Small intestine (tissue), 7 donors: ENCODE results near the gene IFNK. TPM values are rescaled to one million over a fixed set of nuclear protein-coding genes. Genes with fewer than 3 reads are reported as not detected.
A peak's percentile ranks its signal among the peaks of the same experiment; 100 is the strongest.

Experiments
- DNase-seq, 2 donors: peaks; one replicate each; pipeline versions ENCODE4 v3.0.0 to v3.0.0-alpha.2; 2013
- FAIRE-seq: peaks from 2 replicates; lab custom pipeline; 2012; peaks lifted over from hg19 to GRCh38; lab: Jason Lieb, UNC
- H3K27ac ChIP-seq, 3 donors: one replicate each; pipeline ENCODE4 v1.5.1; 2013; ENCODE audit warnings: low read length in 2 of 3, mild to moderate bottlenecking in 2 of 3, control low read depth in 1 of 3, inconsistent platforms in 1 of 3, low read depth in 1 of 3, moderate library complexity in 1 of 3
- H3K27me3 ChIP-seq, 3 donors: one replicate each; pipeline ENCODE4 v1.6.1; 2013; ENCODE audit warnings: low read length in 3 of 3, inconsistent platforms in 1 of 3; ENCODE audit not compliant: control insufficient read depth in 3 of 3, insufficient read depth in 3 of 3
- H3K36me3 ChIP-seq, 3 donors: one replicate each; pipeline ENCODE4 v1.6.1; 2013; ENCODE audit warnings: low read length in 3 of 3, inconsistent platforms in 1 of 3, low read depth in 1 of 3, mild to moderate bottlenecking in 1 of 3, moderate library complexity in 1 of 3; ENCODE audit not compliant: control insufficient read depth in 3 of 3, insufficient read depth in 2 of 3
- H3K4me1 ChIP-seq, 3 donors: one replicate each; pipeline ENCODE4 v1.6.1; 2013; ENCODE audit warnings: low read length in 2 of 3, inconsistent platforms in 1 of 3, low read depth in 1 of 3, mild to moderate bottlenecking in 1 of 3, moderate library complexity in 1 of 3; ENCODE audit not compliant: control insufficient read depth in 3 of 3, insufficient read depth in 2 of 3
- H3K4me3 ChIP-seq, 3 donors: one replicate each; pipeline ENCODE4 v1.5.1; 2013; ENCODE audit warnings: low read length in 3 of 3, control low read depth in 1 of 3, inconsistent platforms in 1 of 3, low read depth in 1 of 3, mild to moderate bottlenecking in 1 of 3, moderate library complexity in 1 of 3
- H3K9me3 ChIP-seq, 2 donors: one replicate each; pipeline ENCODE4 v1.6.1; 2013; ENCODE audit warnings: low read depth in 1 of 2, low read length in 1 of 2; ENCODE audit not compliant: control insufficient read depth in 2 of 2, insufficient read depth in 1 of 2
- WGBS, 3 donors: extraction: QIAGEN DNeasy Blood & Tissue Kit; methylation state at CpG; one replicate each; pipeline ENCODE4 v1.1.7; 2013; 5-methylcytosine and 5-hydroxymethylcytosine counted together
- polyA plus RNA-seq, 4 donors: library from polyadenylated mRNA; stranded (reverse) in 3 of 4; unstranded in 1 of 4; fragments of 200-250 nt in 3 of 4; fragments of 120-200 nt in 1 of 4; gene quantifications; one replicate each; pipeline versions ENCODE4 v1.2.1 to v1.2.3, GENCODE V29; 2013
- donor health status: healthy with polysubstance abuse.
- donor health status: control.
- donor health status: control.
- donor health status: Bipolar disorder and iron deficiency.
- donor health status: healthy.

The IFNK gene
- polyA plus RNA-seq, 4 donors, result 0.07 TPM; not detected in 3

GRCh38 chr9:27529316-27530278, 5.5 kb downstream of the IFNK start, which contains the start of gene MOB3B:
Gene MOB3B (minus strand): TSS chr9:27529814. CDS start chr9:27455550, 74,264 bp downstream.
- Histone ChIP-seq H3K27ac (peak within 1 kb of the TSS; percentile 86 to 96 (median 94)), H3K36me3 (peaks cover 0 to 2% (median 0%) of the 10 kb centered on the region in 3 donors), H3K4me1 (peaks cover under 1 to 8% (median 2%) of the 10 kb centered on the region in 3 donors), H3K9me3 (no peaks in the 10 kb centered on the region), H3K27me3 (no peaks in the 10 kb centered on the region), H3K4me3 (peak within 1 kb of the TSS; percentile 75 to 89 (median 82))
- FAIRE-seq, result no peak
- DNase-seq, result peak; percentile 74 to 92
- 3 to 5% (median 3%) methylated on average over 47 to 74 of the region's 74 CpGs for WGBS, 3 donors

- H3K9me3 ChIP-seq, result no peaks in the 10 kb centered on the region
- peak overlapping the region in 1 of 3 donors; percentile 27 for H3K27ac ChIP-seq
- DNase-seq (no peak), FAIRE-seq (no peak)
- H3K4me1 ChIP-seq, result peaks cover 2 to 14% (median 5%) of the 10 kb centered on the region in 3 donors
- no peaks in the 10 kb centered on the region for H3K27me3 ChIP-seq
- peaks cover 0 to 6% (median 0%) of the 10 kb centered on the region in 3 donors for H3K36me3 ChIP-seq
- no peak overlapping the region for H3K4me3 ChIP-seq
- 61 to 72% (median 67%) methylated on average over 4 of the region's 4 CpGs for WGBS, 3 donors
Observed at GRCh38 chr9:27530915-27531755, 7.0 kb downstream of the IFNK start.

GRCh38 chr9:27532046-27532445, 8.0 kb downstream of the IFNK start:
- WGBS, 3 donors, result 19 to 43% (median 35%) methylated on average over 1 of the region's 1 CpG
- H3K27ac ChIP-seq, result peak overlapping the region in 1 of 3 donors; percentile 1
- no peak overlapping the region for H3K4me3 ChIP-seq
- FAIRE-seq (no peak), DNase-seq (peak in 1 of 2 donors; percentile 37)
- H3K4me1 ChIP-seq, result peaks cover 2 to 16% (median 5%) of the 10 kb centered on the region in 3 donors
- H3K9me3 ChIP-seq, result no peaks in the 10 kb centered on the region
- peaks cover 0 to 6% (median 0%) of the 10 kb centered on the region in 3 donors for H3K36me3 ChIP-seq
- H3K27me3 ChIP-seq, result no peaks in the 10 kb centered on the region

GRCh38 chr9:27533311-27533710, 9.2 kb downstream of the IFNK start:
- Histone ChIP-seq H3K27ac (no peak overlapping the region), H3K9me3 (no peaks in the 10 kb centered on the region), H3K36me3 (peaks cover 0 to 3% (median 0%) of the 10 kb centered on the region in 3 donors), H3K4me1 (peaks cover 2 to 19% (median 5%) of the 10 kb centered on the region in 3 donors), H3K4me3 (no peak overlapping the region), H3K27me3 (no peaks in the 10 kb centered on the region)
- 72 to 89% (median 83%) methylated on average over 1 of the region's 1 CpG for WGBS, 3 donors
- DNase-seq (no peak), FAIRE-seq (no peak)

- Histone ChIP-seq H3K4me1 (peaks cover 2 to 22% (median 5%) of the 10 kb centered on the region in 3 donors), H3K9me3 (no peaks in the 10 kb centered on the region)
Observed at GRCh38 chr9:27534131-27534530, 10.0 kb downstream of the IFNK start.

GRCh38 chr9:27534658-27535209, 10.6 kb downstream of the IFNK start:
- peaks cover 2 to 27% (median 5%) of the 10 kb centered on the region in 3 donors for H3K4me1 ChIP-seq
- WGBS, 3 donors, result 46 to 72% (median 62%) methylated on average over 3 of the region's 3 CpGs
- H3K27me3 ChIP-seq, result no peaks in the 10 kb centered on the region
- no peak for FAIRE-seq
- no peaks in the 10 kb centered on the region for H3K9me3 ChIP-seq
- no peak overlapping the region for H3K4me3 ChIP-seq
- peak in 1 of 2 donors; percentile 44 for DNase-seq
- H3K36me3 ChIP-seq, result peaks cover 0 to 3% (median 0%) of the 10 kb centered on the region in 3 donors
- H3K27ac ChIP-seq, result no peak overlapping the region

More at GRCh38 chr9:27534131-27534530, 10.0 kb downstream of the IFNK start:
- Histone ChIP-seq H3K4me3 (no peak overlapping the region), H3K36me3 (peaks cover 0 to 3% (median 0%) of the 10 kb centered on the region in 3 donors), H3K27me3 (no peaks in the 10 kb centered on the region), H3K27ac (no peak overlapping the region)
- WGBS, 3 donors, result 60 to 90% (median 86%) methylated on average over 4 of the region's 4 CpGs
- DNase-seq (no peak), FAIRE-seq (no peak)

GRCh38 chr9:27535701-27536118, 11.6 kb downstream of the IFNK start:
- FAIRE-seq (no peak), DNase-seq (no peak)
- Histone ChIP-seq H3K4me1 (peaks cover 2 to 31% (median 5%) of the 10 kb centered on the region in 3 donors), H3K36me3 (peaks cover 0 to 3% (median 0%) of the 10 kb centered on the region in 3 donors), H3K27ac (peak overlapping the region in 1 of 3 donors; percentile 11), H3K4me3 (no peak overlapping the region), H3K9me3 (no peaks in the 10 kb centered on the region), H3K27me3 (no peaks in the 10 kb centered on the region)
- whole genome bisulfite sequencing, 3 donors, result 71 to 85% (median 78%) methylated on average over 3 of the region's 3 CpGs
